Measurements from ENCODE around the gene CEP128.

- TF ChIP-seq SP1 (IDR thresholded peaks at IDR 0.05) = no peak
- TF ChIP-seq FOXK2 (IDR thresholded peaks at IDR 0.05) = no peak
- no peak for TF ChIP-seq PKNOX1 (IDR thresholded peaks at IDR 0.05)
- no peak for TF ChIP-seq SUZ12 (IDR thresholded peaks at IDR 0.05)
- no peak for TF ChIP-seq BHLHE40 (IDR thresholded peaks at IDR 0.05; ENCODE audit: borderline replicate concordance)
- TF ChIP-seq NFRKB (IDR thresholded peaks at IDR 0.05) = no peak
- TF ChIP-seq L3MBTL2 (conservative IDR thresholded peaks at IDR 0.05) = no peak
- TF ChIP-seq ZNF384 (IDR thresholded peaks at IDR 0.05) = no peak
- TF ChIP-seq LEF1 (IDR thresholded peaks at IDR 0.05; ENCODE audit: borderline replicate concordance) = no peak
- TF ChIP-seq FOXM1 (IDR thresholded peaks at IDR 0.05; ENCODE audit: borderline replicate concordance) = no peak
- no peak for TF ChIP-seq TARDBP (IDR thresholded peaks at IDR 0.05)
Observed at GRCh38 chr14:80872645-80873044, 68.9 kb downstream of the CEP128 start.

Data from HEK293T (cell line).